GM18507 (cell line): Measurements from ENCODE around the gene ARHGAP24.
A peak's percentile ranks its signal among the peaks of the same experiment; 100 is the strongest.
"Not testable (repeated sequence)": the region's sequence is repeated elsewhere in the genome, so short reads cannot be mapped to it uniquely, and the experiment has no call there.

ENCODE experiments used
- DNase-seq: peaks from one replicate; pipeline ENCODE4 v3.0.0; 2011; ENCODE audit warnings: low read depth; ENCODE audit not compliant: insufficient read length; ENCODE audit errors: extremely low spot score
- FAIRE-seq: peaks from 2 replicates; lab custom pipeline; 2011; peaks lifted over from hg19 to GRCh38; lab: Jason Lieb, UNC

Gene ARHGAP24

DNA sequence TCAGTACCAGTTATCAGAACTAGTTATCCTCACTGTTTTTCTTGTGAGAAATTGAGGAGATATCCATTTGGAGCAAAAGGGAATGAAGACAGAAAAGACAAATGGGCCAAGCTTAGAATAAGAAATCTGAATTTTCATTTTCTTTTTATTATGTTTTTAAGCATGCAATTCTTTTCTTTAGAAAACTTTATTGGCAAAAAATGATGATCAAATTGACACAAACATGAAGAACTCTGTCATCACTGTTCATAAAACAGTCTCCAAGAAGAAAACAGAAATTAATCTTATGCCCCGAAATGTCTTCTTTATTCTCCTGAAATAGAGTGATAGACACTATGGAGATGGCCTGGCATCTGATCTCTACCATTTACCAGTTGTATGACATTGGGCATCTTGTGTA lies 139.0 kb downstream of the ARHGAP24 start:
- no peak for DNase-seq
- no peak for FAIRE-seq

DNA sequence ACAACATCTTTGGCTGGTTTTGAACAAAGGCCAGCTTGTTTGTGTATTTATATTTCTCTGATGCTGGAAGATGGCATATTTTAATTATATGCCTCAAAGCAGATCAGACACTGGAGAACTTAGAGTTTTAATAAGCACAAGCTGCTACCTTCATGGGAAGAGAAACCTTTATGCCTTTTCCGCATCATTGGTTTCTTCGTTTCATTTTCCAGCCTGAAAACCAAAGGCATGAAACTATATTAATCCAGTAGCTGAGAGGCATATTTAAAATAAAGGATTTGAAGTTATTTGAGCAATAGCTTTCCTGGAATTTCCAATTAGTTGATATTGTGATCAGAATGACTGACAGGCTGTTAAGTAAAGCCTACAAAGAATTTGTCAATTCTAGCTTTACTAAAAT lies 141.0 kb downstream of the ARHGAP24 start:
- FAIRE-seq: peak; percentile 68
- DNase-seq: no peak

DNA sequence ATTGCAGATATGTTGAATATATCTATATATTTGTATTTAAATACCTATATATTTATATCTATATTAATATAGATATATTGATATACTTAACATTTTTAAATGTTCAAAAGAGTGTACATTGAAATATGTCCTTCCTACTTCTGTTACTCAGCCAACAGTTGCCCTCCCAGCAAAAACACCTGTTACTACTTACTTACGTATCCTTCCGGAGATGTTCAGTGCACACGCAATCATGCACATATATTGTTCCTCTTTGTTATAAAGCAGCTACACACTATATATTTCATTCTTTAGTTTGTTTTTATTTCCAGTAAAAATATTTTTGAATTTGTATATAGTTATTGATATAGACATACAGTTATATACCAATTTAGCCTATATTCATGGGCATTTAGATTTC lies 142.3 kb downstream of the ARHGAP24 start:
- DNase-seq (no peak), FAIRE-seq (no peak)

DNA sequence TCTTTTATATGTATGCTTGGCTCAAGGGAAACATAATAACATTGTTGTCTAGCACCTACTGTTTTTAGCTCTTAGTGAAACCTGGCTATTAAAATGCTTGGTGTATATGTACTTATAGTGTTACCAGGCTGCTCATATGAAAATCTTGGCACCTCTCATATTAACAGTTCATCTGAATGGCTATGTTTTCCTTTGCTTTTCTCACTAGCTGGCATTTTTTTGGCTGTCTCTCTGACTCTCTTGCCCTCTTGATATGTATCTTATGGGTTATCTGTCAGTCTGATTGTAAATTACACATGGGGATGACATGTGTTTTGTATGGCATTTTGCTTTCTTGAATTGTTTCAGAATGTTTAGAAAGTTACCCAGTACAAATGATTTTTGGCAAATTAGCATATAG lies 158.0 kb downstream of the ARHGAP24 start:
- no peak for DNase-seq
- no peak for FAIRE-seq

DNA sequence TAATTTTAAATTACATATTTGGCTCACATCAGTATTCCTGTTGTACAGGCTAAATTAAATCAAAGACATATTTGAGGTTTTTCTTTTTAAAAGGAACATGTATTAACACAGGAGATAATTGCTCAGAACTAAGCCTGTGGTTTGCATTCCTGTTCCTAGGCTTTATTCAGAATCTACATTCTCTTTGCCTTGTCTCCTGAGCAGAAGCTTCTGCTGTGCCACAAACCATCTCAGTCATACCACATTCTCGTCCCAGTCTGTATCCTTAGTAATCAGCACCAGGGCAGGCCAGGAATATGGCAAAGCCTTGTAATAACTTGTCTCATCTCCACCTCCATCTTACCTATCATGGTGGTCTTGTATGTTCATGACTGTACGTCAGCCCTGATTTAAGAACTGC lies 162.8 kb downstream of the ARHGAP24 start:
- DNase-seq (no peak), FAIRE-seq (no peak)

DNA sequence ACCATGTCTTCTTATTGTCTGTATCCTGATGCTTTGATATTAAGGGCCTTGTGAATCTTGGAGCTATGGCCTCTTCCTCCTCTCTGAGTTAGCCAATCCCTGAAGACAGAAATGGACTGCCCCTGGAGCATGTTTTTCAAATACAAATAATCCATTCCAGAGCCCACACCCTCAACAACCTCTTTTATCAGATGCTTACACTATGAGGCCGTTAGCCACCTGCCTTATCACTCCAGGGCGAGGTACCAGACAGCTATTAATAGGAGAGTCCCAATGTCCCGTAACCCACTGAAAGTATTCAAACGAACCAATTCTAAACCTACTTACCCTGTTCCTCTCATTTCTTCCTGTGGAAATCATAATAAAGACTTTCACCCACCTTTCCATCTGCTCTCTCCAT lies 165.0 kb downstream of the ARHGAP24 start:
- DNase-seq (no peak), FAIRE-seq (peak; percentile 33)

DNA sequence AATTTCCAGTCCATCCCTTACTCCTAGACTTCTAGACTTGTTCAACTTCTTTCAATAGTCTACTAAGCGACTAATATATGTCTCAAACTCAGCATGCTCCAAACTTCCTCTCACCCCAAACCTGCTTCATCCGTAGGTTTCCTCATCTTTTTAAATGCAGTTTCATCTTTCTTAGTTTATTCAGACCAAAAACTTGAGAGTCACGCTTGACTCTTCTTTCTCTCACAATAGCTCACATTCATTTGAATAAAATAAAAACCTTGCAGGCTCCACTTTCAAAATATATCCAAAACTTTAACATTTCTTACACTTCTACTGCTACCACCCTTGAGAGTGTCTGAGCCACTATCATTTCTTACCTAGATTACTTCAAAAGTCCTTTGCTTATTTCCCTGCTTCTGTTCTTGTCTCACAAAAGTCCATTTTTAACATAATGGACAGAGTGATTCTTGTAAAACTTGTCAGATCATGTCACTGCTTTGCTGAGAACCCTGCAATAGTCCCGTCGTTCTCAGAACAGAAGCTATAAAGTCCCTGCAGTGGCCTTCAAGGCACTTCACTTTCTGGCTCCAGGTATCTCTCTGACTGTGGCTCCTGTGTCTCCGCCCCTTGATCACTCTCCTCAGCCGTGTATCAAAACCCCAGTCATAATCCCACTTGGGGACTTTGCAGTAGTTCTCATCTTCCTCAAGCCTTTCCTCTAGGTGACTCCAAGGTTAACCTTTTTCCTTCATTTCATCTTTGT lies 167.6 kb downstream of the ARHGAP24 start:
- DNase-seq: no peak
- FAIRE-seq: no peak

DNA sequence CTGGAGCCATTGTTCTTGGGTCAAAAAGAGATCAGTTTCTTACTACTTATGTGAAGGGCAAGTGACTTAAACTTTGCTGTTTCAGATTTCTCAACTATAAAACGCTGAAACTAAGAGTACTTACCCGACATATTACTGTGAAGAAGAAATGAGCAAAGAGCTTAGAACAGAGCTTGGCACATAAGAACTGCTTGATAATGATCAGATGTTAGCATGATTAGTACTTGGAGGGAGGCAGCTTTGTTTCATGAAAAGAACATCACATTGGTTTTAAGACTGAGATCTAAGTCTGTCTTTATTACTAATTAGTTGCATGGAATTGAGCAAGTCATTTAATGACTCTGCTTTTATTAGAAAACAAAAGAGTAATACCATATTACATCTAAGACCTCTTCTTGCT lies 169.1 kb downstream of the ARHGAP24 start:
- DNase-seq: no peak
- FAIRE-seq: no peak

DNA sequence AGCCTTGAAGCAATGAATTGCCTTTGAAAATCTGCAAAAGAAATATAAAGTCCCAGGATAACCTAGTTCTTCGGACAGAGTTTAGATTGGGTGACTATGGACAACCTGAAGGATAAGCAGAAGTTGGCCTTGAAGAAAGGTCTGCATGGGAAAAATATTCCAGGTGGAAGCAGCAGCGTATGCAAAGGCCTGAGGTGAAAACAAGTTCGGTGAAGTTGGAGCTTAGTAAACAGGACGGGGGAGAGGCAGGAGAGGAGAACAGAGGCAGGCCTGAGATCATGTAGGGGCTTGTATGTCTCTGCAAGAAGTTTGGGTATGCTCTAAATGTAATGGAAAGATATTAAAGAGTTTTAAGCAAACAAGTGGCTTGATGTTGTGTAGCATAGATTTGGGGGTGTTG lies 176.0 kb downstream of the ARHGAP24 start:
- no peak for DNase-seq
- FAIRE-seq: no peak

DNA sequence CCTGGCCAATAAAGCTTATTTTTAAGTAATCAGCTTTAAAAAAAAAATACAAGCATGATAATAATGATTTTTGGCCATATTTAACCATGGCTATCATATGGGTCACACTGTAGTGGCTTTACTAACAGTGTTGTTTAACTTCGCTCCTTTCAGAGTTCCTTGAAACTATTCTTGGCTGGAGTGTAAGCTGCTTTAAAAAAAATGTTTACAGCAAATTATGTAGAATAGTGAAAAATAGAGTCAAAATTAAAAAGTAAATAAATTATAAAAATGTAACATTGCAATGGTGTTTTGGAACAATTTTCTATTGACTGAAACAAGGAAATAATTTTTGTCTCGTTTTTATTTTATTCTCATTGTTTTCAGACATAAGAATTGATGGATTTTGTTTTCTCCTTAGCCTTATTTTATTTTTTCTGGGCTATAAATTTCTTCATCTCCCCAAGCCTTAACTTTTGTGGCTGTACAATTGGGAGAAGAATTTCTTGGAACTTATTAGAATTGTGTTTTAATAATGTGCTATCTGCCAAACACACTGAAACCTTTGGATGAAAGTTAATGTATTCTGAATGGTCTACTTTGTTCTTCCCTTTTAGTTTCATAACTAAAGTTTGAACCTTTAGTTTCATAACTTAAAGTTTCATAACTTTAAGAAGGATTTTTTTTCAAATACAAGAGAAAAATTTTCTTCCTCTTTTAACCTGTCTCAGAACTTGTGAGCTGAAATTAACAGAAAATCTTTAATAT lies 182.0 kb downstream of the ARHGAP24 start:
- FAIRE-seq: no peak
- no peak for DNase-seq

DNA sequence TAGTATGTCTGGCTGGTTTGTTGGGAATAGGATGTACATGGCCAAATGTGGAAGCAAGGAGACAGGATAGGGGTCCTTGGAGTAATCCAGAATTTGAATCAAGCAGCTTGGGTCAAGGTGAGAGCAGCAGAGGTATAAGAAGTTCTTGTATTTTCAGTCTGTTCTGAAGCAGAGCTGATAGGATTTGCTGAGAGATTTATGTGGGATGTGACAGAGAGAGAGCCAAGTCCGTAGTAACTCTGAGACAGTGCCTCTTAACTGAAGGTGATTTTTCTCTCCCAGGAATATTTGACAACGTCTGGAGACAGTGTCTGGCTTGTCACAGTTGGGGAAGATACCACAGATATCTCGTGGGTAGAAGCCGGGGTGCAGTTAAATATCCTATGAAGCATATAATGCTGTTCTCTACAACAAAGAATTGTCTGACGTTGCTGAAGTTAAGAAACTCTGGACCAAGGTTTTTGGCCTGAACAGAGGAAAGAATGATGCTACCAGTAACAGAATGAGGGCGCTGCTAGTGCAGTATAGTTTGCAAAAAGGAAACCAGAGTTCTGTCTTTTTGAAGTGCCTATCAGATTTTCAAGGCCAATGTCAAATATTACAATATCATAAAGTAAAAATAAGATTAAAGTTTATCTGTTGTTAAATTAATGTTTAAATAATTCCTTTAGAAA lies 184.0 kb downstream of the ARHGAP24 start:
- no peak for DNase-seq
- FAIRE-seq: no peak

DNA sequence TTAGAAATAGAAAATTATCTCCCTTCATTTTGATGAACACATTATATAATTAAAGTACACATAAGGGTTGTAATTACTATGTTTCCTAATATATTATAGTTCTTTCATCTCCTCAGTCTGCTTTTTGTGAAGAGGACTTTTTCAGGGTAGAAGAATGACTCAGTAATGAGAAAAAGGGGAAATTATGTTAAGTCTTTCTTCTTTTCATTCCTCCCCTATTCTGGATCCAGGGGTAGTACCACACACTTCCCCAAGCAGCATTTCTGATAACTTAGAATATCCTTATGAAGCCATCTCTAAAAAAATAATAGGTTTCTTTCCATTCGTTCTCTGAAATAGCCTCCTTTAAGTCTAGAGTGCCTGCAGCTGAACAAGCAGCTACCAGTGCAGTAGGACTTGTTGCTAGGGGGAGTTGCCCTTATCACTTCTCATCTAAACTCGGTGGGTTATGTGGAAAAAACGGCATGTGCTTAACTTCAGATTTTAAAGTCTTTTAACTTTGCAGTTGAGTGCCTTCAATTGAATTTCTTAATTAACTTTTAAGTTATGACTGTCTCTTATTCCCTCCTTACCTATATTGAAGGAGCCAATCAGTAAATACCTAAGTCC lies 184.8 kb downstream of the ARHGAP24 start:
- DNase-seq: no peak
- no peak for FAIRE-seq

DNA sequence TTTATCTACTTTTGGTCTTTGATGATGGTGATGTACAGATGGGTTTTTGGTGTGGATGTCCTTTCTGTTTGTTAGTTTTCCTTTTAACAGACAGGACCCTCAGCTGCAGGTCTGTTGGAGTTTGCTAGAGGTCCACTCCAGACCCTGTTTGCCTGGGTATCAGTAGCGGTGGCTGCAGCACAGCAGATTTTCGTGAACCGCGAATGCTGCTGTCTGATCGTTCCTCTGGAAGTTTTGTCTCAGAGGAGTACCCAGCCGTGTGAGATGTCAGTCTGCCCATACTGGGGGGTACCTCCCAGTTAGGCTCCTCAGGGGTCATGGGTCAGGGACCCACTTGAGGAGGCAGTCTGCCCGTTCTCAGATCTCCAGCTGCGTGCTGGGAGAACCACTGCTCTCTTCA lies 191.7 kb downstream of the ARHGAP24 start:
- FAIRE-seq, DNase-seq: not testable (repeated sequence)

DNA sequence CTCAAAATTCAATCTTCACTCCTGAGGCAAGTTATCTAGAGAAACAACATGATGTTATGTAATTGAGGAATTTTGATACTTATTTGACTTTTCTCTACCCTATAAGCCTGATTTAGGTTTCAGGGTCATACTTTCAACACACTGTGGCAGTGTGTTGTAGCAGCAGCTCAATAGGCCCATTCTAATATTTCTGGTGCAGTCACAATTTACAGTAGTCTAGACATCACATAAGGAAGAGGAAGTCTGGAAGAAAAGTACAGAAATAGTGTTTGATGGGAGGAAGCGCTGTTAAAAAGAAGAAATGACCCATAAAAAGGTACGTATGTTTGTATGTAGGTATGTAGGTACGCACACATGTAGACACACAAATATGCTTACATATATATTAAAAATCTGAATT lies 194.3 kb downstream of the ARHGAP24 start:
- FAIRE-seq: no peak
- no peak for DNase-seq

DNA sequence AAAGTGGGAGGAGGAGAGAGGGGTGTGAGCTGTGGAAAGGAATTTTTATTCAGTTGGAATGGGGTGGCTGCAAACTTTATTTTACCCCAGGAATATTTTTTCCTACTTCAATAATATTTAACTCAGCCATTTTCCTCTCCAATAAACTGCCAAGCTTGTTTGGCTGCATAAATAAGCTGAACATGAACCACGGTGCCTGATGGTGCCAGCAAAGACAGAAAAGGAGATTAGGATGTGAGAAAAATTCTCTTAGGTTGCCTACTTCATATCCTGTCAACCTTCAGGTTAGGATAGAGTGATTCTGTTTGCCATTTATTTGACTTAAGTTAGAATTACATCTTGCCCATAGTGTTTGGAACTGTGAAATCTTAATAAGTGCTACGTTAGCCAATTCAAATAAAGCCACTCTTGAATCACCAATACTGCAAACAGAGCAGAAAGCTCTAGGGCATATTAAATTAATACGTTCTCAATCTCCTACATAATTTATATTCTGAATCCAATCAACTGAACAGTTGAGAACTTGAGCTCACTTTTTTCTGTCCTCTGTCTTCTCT lies 195.1 kb downstream of the ARHGAP24 start:
- no peak for FAIRE-seq

DNA sequence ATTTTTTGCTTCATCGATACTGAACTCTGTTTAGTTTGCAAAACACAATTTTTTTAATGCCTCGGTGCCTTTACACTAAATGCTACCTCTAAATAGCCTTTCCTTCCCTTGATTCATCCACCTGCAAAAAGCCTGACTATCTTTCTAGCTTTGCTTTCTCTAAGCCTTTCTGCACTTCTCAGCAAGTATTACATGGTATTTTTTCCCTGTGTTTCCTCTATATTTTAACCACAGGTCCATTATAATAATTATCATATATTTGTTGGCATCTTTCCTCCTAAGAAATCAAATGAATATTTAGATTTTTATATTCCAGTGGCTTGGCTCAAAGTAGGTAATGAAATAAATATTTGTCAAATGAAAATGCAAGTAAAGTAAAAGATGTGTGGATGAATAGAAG lies 196.2 kb downstream of the ARHGAP24 start:
- no peak for DNase-seq
- no peak for FAIRE-seq

More for the DNA sequence above, 195.1 kb downstream of the ARHGAP24 start:
- DNase-seq: no peak

DNA sequence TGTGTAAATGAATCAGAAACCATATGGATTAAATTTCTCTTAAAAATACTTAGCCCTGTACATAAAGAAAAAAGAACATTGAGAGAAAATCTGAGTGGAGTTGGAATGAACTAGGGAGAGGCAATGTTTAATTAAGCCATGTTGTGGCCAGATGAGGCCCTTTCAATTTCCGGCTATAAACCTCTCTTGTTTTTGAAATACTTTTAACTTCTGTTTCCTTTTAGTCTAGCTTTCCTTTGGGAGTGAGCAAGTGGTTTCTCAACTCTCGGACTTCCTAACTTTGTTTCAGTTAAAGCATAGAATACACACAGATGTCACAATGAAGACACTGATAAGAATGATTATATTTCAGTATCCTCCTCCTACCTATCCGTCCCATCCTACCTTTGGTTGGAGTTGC lies 197.2 kb downstream of the ARHGAP24 start:
- DNase-seq: no peak
- no peak for FAIRE-seq

DNA sequence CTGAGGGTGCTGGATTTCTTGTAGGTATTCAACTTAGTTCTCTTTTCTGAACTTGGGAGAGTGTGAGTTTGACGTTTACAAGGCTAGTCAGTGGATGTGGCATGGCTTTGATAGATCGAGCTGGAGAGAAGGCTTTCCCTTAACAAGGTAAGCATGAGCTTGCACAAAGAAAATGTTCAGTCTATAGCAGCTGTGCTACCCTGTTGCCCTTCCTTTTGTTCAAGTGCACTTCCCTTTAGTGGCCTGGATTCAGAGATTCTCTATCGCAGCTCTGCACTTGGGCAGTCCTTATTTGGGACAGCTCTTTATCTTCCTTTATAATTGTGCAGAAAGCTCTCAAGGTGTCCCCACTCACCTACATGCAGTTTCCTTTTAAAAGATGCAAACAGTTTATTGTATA lies 198.0 kb downstream of the ARHGAP24 start:
- FAIRE-seq (no peak), DNase-seq (no peak)

DNA sequence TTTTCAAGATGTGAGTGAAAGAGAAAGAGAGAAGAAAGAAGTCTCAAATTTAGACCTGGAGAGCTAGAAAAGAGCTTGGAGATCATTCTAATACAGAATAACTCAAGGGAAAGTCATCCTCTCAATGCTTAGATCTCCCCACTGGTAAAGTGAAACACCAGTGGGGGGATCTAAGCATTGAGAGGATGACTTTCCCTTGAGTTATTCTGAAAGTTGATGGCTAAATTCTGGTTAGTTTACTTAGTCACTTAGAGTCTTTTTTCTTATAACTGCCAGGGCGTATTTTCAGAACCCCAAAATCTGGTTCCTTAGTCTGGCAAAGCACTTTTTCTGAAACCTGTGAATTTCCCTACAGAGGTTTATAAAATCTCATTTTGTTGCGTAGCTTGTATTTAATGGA lies 198.6 kb downstream of the ARHGAP24 start:
- DNase-seq (no peak), FAIRE-seq (no peak)
